ENCODE measurements around the gene SSU72. TPM values are rescaled to one million over a fixed set of nuclear protein-coding genes. Genes with fewer than 3 reads are reported as not detected.
"Not testable (repeated sequence)": the region's sequence is repeated elsewhere in the genome, so short reads cannot be mapped to it uniquely, and the experiment has no call there.

The SSU72 gene
- total and polyA plus RNA-seq, 4 donors, result 35.4 to 57.4 (median 44.3) TPM

GRCh38 chr1:1556961-1557360, 17.7 kb downstream of the SSU72 start:
- not testable (repeated sequence) for DNase-seq (ENCODE audit: low spot score); H3K4me3 ChIP-seq (ENCODE audit: low read depth in 1 of 3, low read length in 3 of 3); H3K9me3 ChIP-seq (ENCODE audit: control insufficient read depth in 4 of 4, low read length in 3 of 4); H3K9ac ChIP-seq (ENCODE audit: low read depth in 1 of 2, low read length in 2 of 2); H3K27ac ChIP-seq (ENCODE audit: low read depth in 1 of 2, low read length in 2 of 2); H3K36me3 ChIP-seq (ENCODE audit: control insufficient read depth in 4 of 4, insufficient read depth in 3 of 4, low read depth in 1 of 4, low read length in 3 of 4); H3K27me3 ChIP-seq (ENCODE audit: control insufficient read depth in 4 of 4, insufficient read depth in 4 of 4, low read length in 3 of 4)
- WGBS, result 96% methylated on average over 11 of the region's 11 CpGs
- peaks cover 0 to 17% (median 9%) of the 10 kb centered on the region in 4 donors for H3K4me1 ChIP-seq (ENCODE audit: control insufficient read depth in 4 of 4, insufficient read depth in 4 of 4, low read length in 3 of 4)

GRCh38 chr1:1556505-1556904, 18.2 kb downstream of the SSU72 start:
- Histone ChIP-seq H3K27ac (ENCODE audit: low read depth in 1 of 2, low read length in 2 of 2) (no peak overlapping the region), H3K4me1 (ENCODE audit: control insufficient read depth in 4 of 4, insufficient read depth in 4 of 4, low read length in 3 of 4) (peaks cover 0 to 17% (median 9%) of the 10 kb centered on the region in 4 donors), H3K9me3 (ENCODE audit: control insufficient read depth in 4 of 4, low read length in 3 of 4) (no peaks in the 10 kb centered on the region), H3K27me3 (ENCODE audit: control insufficient read depth in 4 of 4, insufficient read depth in 4 of 4, low read length in 3 of 4) (no peaks in the 10 kb centered on the region), H3K4me3 (ENCODE audit: low read depth in 1 of 3, low read length in 3 of 3) (no peak overlapping the region), H3K36me3 (ENCODE audit: control insufficient read depth in 4 of 4, insufficient read depth in 3 of 4, low read depth in 1 of 4, low read length in 3 of 4) (peaks cover 0 to 3% (median 2%) of the 10 kb centered on the region in 4 donors), H3K9ac (ENCODE audit: low read depth in 1 of 2, low read length in 2 of 2) (no peak overlapping the region)
- TF ChIP-seq RXRA (IDR thresholded peaks at IDR 0.05) (no peak), FOXA2 (IDR thresholded peaks at IDR 0.05) (no peak), JUND (IDR thresholded peaks at IDR 0.05) (no peak), RAD21 (IDR thresholded peaks at IDR 0.05) (no peak), TAF1 (conservative IDR thresholded peaks at IDR 0.05) (no peak), CTCF (IDR thresholded peaks at IDR 0.05; ENCODE audit: low read depth, low read length, missing input control) (no peak), HNF4G (IDR thresholded peaks at IDR 0.05) (no peak), ZBTB33 (IDR thresholded peaks at IDR 0.05) (no peak), REST (IDR thresholded peaks at IDR 0.05) (no peak), SP1 (IDR thresholded peaks at IDR 0.05) (no peak), FOXA1 (IDR thresholded peaks at IDR 0.05) (no peak), MAX (IDR thresholded peaks at IDR 0.05) (no peak), YY1 (IDR thresholded peaks at IDR 0.05) (no peak)
- WGBS, result 93% methylated on average over 6 of the region's 6 CpGs
- DNase-seq (ENCODE audit: low spot score), result no peak

Measured in liver (tissue), 9 donors.